T1000 (cell line): Measurements from ENCODE around the gene BNC2.

Experiments used
- DNase-seq: peaks from one replicate; lab custom pipeline; 2025; ENCODE audit warnings: mixed read lengths; lab: John Stamatoyannopoulos, UW

BNC2 gene

DNA sequence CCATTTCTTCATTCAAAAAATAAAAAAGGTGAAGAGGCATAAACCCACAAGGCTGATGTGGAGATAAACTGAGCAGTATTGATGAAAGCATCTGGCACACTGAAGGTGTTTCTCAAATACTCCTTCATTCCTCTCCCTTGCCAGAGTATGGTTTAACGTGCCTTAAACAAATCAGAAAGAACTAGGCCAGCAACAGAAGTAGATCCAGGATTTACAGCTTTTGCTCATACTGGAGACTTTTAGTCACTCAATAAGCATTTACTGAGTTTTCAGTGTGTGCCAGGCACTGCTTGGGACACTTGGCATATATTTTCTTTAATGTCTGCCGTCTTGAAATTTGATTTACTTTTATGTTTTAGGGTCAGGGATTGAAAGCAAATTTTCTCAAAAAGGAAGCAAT is 53.0 kb downstream of the BNC2 start:
- DNase-seq: no peak

DNA sequence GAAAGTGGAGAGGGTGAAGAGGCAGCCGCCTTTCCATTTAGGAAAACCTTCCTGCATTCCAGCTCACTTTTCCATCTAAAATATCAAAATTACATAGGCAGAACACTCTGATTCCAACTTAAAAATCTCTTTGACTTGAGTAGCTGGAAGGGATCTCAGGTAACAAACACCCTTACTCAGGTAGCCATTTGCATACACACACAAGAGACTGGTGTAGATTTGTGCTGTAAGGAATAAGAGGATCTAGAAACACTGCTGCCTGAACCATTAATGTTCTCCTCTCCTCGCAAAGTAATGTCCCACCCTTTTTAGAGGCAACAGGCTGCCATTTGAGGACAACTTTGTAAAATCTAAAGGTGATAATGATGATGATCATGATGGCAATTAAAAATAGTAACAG is 53.5 kb downstream of the BNC2 start:
- DNase-seq: no peak

DNA sequence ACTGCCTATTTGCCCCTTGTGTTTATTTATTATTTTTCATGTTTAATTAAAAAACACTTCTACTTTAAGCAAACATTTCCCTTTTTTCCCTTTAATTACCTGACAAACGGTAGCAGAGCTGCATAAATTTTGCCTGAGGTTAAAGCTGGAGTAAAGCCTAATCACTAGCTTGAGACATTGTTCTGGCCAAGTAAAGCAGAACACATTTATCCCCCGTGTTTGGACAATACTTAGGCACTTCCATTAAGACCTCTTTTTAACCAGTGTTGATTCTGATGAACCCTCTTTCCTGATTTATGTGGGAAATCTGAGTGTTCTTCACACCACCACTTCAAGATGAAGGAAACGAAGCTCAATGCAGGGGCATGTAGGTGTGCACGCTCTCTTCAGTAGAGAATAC is 54.5 kb downstream of the BNC2 start:
- no peak for DNase-seq

DNA sequence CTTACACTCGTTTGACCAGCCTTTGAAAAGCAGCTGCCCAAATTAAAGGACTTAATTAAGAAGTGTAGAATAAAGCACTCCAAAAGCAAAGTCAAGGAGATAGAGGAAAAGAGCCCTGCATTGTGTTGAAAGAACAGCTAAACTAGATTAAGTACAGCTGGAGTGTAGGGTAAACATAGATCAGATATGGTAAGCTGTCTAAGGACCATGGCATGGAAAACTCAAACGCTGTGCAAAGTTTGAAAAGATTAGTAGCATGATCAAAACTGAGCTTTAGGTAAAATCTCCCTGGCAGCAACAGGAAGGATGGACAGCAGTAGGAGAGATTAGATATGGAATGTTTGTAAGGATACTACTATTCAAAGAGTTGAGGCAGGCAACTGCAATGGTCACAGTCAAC is 55.4 kb downstream of the BNC2 start:
- no peak for DNase-seq

DNA sequence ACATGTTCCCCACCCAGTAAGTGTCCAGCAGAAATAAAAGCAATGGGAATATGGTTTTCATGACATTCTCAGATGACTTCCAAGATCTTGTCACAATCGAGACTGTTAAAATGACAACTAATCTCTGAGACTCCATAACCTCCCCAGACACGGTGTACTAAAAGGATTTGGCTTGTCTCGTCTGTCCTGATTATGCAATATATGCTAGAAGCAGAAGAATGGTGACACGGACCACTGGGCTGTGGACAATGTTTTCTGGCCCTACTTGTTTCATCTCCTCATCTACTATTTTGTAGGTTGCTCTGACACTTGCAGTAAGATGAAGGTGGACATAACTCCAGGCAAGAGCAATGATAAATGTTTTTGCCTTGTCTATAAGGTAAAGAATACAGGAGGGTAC is 56.6 kb downstream of the BNC2 start:
- no peak for DNase-seq

DNA sequence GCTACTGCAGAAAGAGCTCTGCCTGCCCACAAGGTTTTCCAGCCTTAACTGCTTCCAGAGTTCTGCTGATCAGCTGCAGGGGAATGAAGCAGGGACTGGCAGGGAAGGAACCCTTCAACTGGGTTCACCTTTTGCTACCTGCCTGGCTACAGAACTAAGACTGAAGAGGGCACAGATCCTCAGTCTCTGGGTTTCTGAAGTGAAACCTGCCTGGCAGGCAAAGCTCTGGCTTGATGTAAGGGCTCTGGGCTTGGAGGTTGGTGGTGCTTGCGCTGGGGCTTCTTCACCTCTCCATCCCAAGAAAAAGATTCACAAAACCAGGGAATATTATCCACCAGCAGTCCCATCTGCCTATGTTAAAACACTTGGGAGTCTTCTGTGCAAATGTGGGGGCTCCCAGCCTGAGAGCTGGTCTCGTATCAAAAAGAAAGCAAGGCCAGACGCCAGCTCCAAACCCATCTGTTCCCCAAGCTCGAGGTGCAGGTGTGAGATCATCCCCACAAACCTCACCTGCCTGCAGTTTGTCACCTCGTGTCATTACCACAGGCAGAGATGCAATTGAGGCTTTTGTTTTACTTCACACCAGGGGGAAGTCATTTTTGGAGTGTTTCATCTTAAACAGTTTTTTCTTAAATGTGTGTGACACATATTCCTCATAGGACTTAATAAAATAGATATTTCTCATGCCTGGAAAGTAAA is 58.3 kb downstream of the BNC2 start:
- no peak for DNase-seq

DNA sequence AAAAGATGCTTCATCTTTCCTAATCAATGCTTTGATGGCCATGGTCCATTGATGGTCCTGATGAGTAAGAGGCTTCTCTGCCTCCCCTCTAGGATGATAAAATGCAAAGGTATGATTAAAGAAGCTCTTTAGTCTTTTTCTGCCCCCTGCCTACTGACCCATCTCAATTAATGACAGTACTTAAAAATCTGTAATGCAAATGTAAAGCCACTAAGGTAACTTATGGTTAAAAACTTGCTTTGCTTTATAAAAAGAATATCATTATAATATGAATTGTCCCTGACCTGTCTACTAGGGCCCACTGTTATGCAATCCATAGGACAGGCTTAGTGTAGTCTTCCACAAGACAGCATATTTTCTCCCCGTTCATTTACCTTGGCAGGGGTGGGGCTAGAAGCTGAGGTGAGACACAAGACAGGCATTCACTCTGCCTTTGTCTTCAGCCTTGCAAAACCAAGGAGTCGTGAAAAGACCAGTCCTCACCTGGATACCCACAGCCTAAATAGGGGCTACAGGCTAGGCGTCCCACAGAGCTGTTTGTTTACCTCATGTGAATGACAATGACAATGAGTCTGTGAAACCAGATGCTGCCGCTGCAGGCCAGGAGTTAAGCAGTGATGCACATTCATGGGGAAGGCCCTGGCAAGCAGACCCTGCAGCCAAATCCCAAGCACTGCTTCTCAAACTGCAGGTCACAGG is 60.4 kb downstream of the BNC2 start:
- DNase-seq: no peak

DNA sequence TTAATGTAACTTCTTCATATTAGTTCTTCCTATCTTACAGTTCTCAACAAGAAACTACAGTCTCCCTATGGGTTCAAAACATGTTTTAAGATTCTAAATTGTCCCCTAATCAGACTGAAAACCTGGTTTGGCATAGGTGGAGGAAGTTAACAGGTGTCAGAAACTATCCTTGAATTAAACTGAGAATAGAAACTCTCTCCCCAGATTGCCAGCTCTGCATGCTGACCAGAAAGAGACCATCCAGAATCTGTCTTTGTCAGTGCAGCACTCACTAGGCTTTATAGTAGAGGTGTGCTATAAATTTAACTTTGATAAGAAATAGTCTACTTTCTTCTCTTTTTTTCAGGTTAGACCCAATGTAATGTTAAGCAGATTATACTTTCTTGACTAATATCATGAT is 63.8 kb downstream of the BNC2 start:
- no peak for DNase-seq

DNA sequence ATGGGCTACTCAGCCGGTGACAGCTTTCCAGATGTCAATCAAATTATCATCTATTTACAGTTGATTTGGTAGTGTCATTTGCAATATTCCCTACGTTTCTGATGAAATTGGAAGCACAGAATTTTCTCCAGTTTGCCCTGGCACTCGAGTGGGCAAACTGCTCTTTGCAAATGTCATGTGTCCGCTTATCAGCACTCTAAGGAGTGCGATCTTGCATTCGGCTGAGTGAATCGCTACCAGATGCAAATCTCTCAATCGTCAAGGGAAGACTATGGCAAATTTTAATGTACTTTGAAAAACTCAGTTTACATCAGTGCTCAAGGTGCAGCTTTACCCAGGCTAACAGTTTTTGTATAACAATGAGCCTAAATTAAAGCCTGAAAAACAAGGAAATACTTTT is 66.8 kb downstream of the BNC2 start:
- no peak for DNase-seq

DNA sequence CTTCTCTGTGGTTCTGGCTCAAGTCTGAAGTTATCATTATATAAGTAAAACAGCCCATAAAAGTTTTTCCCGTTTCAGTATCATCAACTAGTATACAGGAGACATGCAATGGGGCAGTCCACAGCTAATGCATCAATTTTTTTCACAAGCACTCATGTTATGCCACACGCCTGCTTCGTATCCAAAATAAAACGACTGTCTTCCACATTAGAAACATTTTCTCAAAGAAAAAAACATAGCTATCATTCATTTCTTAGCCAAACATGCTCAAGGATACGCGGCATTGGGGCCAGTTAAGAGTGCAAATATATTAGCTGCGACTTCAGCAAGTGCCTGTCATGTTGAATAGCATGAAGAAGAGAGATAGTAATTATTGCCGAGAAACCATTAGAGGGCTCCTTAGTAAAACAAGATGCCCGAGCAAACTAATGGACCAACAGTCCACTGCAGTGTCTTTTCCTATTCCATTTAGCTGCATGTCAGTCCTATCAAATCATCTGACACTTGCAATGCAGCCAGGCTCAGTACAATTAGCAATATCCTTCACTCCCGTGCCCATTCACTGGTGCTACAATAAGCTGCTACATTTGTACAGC is 68.5 kb downstream of the BNC2 start:
- no peak for DNase-seq

DNA sequence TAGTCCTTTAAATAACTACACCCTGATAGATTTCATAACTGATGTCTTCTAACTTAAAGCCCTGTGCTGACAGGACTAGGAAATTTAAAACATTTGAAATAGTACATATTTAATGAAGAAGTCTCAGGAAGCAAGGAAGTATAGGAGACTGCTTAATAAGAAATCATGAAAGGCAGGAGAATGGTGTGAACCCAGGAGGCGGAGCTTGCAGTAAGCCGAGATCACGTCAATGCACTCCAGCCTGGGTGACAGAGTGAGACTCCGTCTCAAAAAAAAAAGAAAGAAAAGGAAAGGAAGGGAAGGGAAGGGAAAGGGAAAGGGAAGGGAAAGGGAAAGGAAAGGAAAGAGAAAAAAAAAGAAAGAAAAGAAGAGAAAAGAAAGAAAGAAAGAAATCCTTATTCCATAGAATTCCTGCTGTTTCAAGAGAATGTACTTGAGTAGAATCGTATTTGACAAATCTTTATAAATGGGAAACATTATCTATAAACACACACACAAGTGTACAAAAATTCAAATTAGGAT is 74.1 kb downstream of the BNC2 start:
- no peak for DNase-seq

DNA sequence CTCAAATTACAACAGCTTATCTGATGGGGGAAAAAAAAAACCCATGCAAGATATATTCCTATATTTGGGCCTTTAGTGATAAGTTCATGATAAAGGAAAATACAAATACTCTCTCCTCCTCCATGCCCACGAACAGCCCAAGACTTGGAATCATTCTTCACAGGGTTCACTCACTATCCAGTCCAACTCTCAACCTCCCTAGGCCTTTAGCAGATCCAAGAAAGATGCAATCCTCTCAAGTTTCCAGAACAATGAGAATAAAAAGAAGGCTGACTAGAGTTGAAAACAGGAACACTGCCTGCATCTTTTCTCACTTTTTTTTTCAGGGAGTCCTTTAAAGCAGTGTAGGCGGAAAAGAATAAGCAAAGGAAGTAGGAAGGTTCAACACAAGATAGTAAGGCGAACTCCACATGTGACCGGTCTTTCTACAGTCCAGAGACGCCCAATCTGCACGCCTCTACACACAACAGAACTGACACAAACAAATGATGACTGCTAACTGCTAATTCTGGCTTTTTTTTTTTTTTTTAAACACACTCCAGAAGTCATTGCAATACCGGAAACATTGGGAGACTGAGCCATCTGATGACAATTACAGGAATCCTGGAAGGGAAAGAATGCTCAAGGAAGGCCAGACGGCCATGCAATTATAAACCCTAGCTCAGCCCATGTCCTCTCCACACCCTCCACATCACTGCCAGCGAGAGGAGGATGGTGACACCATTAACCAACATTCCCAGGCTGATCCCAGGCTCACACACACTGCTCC is 75.4 kb downstream of the BNC2 start:
- no peak for DNase-seq

DNA sequence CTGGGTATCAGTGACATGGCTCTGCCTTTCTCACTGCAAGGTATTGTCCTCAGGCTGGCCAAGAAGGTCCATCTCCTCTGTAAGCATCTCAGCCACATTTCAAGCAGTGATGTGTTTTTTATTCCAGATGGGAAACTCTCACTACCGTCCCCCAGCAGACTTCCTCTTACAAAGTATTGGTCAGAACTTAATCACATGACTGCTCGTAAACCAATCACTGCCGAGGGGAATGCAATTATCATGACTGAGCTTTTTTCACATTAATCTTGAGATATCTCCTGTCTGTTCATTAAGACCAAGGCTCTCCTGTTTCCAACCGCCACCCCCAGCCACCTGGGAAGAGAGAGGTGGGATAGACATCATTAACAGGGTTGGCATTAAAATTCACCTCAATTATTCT is 76.4 kb downstream of the BNC2 start:
- DNase-seq: no peak

DNA sequence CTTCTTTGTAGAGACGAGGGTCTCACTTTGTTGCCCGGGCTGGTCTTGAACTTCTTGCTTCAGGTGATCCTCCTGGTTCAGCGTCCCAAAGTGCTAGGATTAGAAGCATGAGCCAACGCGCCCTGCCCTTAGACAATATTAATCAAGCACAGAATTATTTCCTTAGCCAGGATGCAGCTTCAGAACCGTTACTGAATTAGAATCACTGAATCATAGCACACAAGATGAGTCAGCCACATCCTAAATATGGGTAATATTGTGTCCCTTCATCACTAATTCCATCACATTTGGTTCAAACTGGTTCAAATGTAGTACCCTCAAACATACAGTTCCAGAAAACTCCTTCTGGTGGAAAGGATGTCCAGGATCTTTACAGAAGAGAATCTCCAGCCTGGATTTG is 82.7 kb downstream of the BNC2 start:
- DNase-seq: no peak

DNA sequence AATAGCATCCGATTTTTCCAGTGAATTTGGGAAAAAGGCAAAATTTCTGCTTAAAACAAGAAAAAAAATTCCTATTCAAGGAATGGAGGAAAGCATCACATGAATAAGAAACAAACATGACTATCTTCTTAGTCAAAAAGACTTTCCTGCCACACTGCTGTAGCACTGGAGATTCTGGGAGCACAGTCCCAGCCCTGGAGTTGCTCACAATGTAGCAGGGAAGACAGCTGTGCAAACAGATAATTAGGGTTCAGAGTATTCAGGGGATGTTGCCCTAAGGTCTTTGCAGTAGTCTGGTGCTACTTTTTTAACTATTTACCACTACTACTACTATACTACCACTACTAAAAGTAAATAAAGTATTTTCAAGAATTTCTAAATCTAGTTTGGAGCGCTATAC is 86.5 kb downstream of the BNC2 start:
- DNase-seq: no peak

DNA sequence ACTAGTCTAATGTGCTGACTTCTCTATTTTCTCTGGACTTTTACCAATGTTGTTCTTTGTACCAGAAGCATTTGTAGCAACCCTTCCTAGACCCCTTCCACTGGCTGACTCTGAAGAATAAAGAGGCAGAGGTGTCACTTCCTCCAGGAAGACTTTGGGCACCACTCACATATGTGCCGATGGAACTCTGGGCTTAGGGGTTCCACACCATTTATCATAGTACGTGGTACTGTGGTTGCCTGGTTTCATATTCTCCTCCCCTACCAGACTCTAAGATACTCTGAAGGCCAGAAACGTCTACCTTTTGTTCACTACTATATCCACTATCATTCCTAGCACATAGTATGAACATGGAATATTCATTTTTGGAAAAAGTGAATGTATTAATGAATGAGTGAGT is 88.0 kb downstream of the BNC2 start:
- no peak for DNase-seq

DNA sequence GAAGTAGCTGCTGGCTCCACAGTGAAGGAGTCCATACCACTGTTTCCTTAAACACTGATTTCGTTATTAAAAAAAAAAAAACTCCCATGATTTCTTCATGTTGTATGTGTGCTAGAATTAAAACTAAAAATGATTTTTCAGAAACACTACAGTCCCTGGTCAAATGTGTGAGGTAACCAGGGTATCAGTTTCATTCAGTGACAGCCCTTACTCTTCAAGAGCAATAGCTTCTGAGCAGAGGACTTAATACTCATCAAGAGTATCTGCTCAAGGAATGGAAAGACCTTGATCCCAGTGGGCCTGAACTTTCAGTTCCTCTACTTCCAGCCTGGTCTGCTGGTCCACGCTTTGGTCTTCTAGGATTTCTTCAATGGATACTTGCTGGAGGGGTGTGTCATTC is 95.1 kb downstream of the BNC2 start:
- no peak for DNase-seq

DNA sequence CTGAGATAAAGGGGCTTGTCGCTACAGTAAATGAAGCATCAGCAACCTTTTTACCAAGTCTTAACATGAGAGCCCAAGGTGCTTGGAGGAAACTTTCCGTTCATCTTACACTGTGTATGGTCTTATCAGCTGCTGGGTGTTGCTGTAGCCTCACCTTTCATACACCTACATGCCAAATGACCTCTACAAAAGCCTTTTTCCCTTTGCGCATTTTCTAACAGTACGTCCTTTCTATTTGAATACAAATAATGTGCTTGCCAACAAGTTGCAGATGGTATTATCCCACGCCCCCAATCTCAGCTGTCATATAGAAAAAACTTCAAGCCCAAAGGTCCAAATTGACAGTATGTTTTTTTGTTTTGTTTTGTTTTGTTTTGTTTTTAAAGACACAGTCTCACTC is 96.9 kb downstream of the BNC2 start:
- no peak for DNase-seq

DNA sequence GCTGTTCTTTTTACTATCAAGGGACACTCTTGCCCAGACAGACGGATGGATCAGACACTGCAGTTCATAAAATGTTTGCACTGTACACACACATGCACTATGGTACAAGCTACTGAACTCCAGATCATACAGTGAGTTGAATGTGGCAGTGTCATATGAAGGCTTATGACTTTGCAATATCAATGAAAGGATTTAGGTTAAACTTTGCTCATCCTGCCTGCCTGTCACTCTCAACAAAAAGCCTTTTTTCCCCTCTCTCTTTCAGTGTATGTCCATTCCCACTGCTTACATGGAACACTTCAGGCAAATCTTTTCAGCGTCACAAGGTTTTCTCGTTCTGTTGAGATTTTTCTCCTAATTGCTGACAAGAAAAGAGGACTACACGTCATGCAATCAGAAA is 97.4 kb downstream of the BNC2 start:
- no peak for DNase-seq

DNA sequence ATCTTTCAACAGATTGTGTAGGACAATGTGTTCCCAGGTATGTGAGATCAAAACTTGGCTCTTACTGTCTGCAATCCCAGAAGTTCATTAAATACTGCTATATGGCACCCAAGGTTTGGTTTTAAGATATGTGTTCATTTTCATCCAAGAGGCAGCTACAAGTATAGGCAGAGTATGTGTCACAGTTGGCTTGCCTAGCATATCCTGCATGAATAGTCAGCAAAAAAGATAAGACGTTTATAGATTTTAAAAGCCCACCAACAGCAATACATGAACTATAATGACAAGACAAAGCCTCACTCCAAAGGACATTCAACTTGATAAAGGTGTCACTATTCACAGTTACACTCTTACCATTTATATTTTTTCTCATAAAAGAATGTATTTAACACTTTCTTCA is 99.1 kb downstream of the BNC2 start:
- no peak for DNase-seq

DNA sequence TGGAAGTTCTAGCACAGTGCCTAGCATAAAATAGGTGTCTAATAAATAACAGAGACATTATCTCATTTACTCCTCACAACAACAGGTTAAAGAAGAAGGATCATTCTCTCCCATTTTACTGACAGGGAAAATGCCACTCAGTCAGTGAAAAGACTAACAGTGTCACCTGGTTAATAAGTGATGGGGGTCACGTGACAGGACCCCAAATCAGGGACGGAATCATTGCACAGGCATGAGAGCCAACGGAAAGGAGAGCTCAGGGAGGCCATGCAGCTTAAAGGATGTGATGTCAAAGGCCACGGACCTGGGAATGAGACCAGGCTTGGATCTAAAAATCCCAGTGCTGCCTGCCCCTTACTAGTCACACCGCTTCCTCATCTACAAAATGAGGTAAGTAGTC is 101.2 kb downstream of the BNC2 start:
- DNase-seq: no peak

DNA sequence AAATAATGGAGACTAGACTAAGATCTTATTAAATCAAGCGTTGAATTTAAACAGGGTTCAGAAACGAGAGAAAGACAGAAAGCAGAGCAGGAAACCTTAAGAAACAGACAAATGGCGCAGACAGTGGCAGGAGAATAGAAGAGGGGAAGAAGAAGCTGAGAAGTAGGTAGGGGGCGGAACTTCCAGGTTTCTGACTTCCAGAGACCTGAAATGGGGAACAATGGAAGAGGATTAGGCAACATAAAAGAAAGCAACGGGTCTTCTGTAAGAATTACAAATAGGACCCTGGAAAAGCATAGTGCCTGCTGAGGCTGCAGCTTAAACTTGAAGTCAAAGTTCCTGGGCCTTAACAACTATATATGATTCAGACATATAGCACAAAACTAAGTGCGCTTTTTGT is 101.7 kb downstream of the BNC2 start:
- no peak for DNase-seq

DNA sequence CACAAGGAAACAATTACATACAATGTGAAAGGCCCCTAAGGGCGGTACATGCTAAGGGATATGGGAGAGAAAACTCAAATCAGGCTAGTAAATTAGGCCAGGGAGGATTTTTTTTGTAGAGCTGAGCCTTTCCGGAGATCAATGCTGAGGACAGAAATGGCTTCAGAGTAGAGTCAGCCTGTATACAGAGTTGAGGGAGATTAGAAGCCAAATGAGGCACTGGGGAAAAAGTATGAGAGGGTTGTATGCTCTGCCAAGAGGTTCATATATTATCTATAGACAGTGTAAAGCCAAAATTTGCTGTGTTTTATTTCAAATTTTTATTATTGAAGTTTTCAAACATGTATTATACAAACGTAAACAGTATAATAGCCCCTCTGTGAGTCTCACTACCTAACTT is 103.1 kb downstream of the BNC2 start:
- no peak for DNase-seq
